GM20000 (cell line): ENCODE results near the gene VGF.
A peak's percentile ranks its signal among the peaks of the same experiment; 100 is the strongest.

Source experiments
- DNase-seq: peaks from one replicate; pipeline ENCODE4 v3.0.0; 2012; ENCODE audit warnings: low spot score
- TF ChIP-seq, protein P1 (sequence below): IDR thresholded peaks from 2 replicates; pipeline ENCODE4 v1.5.1; 2012; ENCODE audit warnings: mild to moderate bottlenecking, control low read depth; ENCODE audit errors: extremely low read depth, missing control alignments

VGF gene

DNA sequence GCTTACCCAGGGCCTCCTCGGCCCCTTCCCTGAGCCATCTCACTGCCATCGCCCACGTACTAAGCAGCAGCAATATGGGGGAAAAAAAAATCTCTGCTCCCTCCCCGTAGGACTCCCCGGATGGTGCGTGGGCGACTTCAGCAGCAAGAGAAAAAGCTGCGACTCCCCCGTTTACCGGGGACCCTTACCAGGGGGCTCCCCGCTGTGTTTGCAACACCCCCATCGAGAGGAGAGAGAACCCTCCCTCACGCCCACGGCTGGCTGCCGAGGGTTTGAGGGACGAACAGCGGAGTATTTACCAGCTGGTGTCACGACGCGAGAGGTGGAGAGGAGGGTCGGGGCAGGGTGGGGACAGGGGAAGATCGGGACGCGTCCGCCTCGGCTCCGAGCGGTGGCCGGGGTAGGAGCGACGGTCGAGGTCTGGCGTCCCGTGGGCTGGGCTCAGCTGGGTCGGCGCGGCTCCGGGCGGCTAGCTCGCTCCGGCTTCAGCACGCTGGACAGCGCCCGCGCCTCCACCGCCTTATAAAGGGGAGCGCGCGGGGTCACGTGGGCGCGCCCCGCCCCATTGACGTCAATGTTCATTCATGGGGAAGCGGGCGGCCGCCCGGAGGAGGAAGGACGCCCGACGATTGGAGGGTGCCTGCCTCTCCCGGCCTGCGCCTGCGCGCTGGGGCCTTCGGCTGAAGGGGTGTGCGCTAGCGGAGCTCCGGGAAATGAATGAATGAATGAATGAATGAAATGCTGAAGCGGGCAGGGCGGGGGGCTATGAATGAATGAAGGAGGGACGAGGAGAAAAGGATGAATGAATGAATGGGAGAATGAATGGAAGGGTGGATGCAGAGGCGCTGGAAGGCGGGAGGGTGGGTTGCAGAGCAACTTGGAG, at the start of gene VGF:
Gene VGF (minus strand): TSS at position 495 of the 883 bp plus-strand sequence. CDS start 726 bp downstream, outside the sequence.
- DNase-seq, result peak; percentile 98
- TF ChIP-seq, protein P1, sequence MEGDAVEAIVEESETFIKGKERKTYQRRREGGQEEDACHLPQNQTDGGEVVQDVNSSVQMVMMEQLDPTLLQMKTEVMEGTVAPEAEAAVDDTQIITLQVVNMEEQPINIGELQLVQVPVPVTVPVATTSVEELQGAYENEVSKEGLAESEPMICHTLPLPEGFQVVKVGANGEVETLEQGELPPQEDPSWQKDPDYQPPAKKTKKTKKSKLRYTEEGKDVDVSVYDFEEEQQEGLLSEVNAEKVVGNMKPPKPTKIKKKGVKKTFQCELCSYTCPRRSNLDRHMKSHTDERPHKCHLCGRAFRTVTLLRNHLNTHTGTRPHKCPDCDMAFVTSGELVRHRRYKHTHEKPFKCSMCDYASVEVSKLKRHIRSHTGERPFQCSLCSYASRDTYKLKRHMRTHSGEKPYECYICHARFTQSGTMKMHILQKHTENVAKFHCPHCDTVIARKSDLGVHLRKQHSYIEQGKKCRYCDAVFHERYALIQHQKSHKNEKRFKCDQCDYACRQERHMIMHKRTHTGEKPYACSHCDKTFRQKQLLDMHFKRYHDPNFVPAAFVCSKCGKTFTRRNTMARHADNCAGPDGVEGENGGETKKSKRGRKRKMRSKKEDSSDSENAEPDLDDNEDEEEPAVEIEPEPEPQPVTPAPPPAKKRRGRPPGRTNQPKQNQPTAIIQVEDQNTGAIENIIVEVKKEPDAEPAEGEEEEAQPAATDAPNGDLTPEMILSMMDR, result no peak

DNA sequence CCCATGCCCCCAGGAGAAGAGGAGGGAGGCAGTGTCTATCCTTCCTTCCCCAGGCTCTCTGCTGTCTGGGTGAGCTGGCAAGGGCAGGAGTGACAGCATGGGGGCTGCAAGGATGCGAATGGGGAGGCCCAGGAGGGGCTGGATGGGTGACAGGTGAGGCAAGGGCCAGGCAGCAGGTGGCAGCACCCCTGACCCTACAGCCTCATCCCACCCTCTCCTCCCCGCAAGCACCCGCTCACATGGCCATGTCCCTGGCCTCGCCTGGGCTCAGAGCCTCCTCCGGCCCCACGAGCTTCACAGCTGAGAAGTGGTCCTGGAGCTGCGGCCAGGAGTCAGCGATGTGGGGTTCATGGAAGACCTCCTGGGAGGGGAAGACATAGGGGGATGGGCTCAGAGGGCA, 46.6 kb upstream of the VGF start:
- no peak for DNase-seq
- TF ChIP-seq, protein P1, result no peak

DNA sequence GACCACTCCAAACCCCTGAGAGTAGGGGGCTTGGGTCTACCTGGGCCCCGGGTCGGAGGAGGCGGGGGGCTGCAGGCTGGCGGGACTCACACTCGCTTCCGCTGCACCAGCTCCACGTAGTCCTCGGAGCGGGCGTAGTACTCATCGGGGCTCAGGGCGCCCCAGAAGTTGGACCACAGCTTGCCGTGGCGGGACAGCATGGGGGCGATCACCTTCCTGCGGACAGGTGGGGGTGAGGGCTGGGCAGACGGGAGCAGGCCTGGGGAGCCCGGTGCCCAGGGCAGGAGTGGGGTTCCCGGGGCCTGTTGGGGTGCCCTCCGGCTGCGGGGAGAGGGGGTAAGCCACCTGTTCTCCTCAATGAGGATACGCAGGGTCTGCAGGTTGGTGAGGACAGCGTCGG, 46.1 kb upstream of the VGF start:
- DNase-seq, result no peak
- TF ChIP-seq, protein P1, result no peak

DNA sequence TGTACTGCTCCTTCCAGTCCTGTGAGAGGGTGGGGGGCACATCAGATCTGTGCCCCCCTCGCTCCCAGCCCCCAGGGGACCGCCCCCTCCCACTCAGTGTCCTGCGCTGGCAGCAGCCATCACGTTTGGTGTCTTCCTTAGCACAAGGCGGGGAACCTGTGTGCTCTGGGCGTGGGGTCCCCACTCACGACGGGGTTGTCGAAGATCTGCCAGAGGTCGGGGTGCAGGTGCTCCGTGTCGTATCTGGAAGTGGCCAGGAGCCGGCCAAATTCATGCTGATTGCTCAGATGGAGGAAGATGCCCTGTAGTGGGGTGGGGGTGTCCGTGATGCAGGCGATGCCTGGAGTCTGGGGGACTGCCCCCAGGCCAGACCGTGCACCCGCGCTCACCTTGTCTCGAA, 44.8 kb upstream of the VGF start:
- no peak for DNase-seq
- TF ChIP-seq, protein P1, result no peak

DNA sequence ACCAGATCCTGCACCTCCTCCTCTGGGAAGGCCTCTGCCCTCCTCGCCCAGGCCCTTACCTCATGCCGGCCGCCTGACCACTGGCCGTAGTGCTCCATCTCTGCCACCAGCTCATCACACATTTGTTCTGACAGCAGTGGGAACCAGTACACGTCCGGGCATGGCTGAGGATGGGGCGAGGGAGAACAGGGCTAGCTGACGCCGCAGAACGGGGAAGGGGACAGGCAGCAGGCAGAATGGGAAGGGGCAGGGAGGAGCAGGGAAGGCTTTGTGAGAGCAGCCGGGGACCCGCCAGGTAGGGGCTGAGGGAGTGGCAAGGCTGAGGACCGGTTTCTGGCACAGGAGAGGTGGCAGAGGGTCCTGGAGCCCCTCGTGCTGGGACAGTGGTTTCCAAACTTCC, 43.4 kb upstream of the VGF start:
- TF ChIP-seq, protein P1, result no peak
- no peak for DNase-seq

DNA sequence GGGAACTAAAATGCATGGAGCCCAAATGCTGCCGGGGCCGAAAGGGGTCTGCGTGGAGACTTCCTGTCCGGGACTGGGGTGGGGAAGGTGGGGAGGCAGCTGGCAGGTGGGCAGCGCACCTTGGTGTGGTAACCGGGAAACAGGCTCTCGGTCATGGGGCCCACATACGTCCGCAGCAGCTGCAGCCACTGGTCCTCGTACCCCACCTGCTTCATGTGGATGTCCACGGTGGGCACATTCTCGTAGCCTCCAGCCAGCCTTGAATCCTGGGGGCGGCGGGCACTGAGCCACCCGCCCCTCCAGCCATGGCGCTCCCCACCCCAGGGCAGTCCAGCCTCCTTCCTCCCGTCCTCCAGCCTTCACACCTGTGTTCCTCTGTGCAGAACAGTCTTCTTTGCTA, 42.1 kb upstream of the VGF start:
- DNase-seq, result no peak
- TF ChIP-seq, protein P1, result no peak

DNA sequence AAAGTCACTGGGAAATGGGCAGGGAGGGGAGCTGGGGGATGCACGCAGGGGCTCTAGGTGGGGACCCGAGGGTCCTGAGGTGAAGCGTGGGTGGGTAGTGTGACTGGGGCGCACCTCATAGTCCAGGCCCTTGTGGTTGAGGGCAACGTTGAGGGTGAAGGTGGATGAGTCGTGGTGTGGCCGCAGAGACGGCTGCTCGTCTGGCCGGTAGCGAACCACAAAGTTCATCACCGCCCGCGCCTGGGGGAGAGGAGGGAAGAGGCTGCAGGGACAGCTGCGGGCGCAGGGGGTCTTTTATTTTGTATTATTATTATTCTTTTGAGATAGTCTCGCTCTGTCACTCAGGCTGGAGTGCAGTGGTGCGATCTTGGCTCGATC, 41.3 kb upstream of the VGF start:
- TF ChIP-seq, protein P1, result no peak
- no peak for DNase-seq
